Muscle layer of duodenum (tissue), 2 donors: ENCODE results near the gene CHMP4A.
"Not testable (repeated sequence)": the region's sequence is repeated elsewhere in the genome, so short reads cannot be mapped to it uniquely, and the experiment has no call there.

ENCODE experiments used
- H3K27ac ChIP-seq: one replicate; pipeline ENCODE4 v1.7.0; 2013; ENCODE audit warnings: mild to moderate bottlenecking, low read length
- H3K27me3 ChIP-seq: one replicate; pipeline ENCODE4 v1.7.0; 2013; ENCODE audit warnings: low read depth, mild to moderate bottlenecking, control low read depth, low read length
- H3K36me3 ChIP-seq, 2 donors: one replicate each; pipeline ENCODE4 v1.7.0; 2013; ENCODE audit warnings: low read length in 2 of 2, control low read depth in 1 of 2, mild to moderate bottlenecking in 1 of 2; ENCODE audit not compliant: insufficient read depth in 2 of 2, control insufficient read depth in 1 of 2
- H3K4me1 ChIP-seq, 2 donors: one replicate each; pipeline ENCODE4 v1.7.0; 2013; ENCODE audit warnings: low read length in 2 of 2, mild to moderate bottlenecking in 2 of 2, control low read depth in 1 of 2, moderate library complexity in 1 of 2; ENCODE audit not compliant: insufficient read depth in 2 of 2, control insufficient read depth in 1 of 2
- H3K4me3 ChIP-seq, 2 donors: one replicate each; pipeline ENCODE4 v1.7.0; 2013; ENCODE audit warnings: low read length in 2 of 2, low read depth in 1 of 2, mild to moderate bottlenecking in 1 of 2
- H3K9me3 ChIP-seq, 2 donors: one replicate each; pipeline ENCODE4 v1.7.0; 2013; ENCODE audit warnings: low read length in 2 of 2, control low read depth in 1 of 2, mild to moderate bottlenecking in 1 of 2; ENCODE audit not compliant: control insufficient read depth in 1 of 2
- donor health status: healthy.

The CHMP4A gene

DNA sequence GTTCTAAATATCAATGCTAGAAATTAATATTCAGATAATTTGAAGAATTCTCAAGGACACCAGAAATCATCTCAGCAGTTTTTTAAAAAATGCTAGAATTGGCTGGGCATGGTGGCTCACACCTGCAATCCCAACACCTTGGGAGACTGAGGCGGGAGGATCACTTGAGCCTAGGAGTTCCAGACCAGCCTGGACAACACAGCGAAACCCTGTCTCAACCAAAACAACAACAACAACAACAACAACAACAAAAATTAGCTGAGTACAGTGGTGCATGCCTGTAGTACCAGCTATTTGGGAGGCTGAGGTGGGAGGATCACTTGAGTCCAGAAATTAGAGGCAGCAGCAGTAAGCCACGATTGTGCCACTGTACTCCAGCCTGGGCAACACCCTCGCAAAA is 5.8 kb upstream of the CHMP4A start:
- Histone ChIP-seq H3K27me3 (no peaks in the 10 kb centered on the region), H3K36me3 (peaks cover 3 to 4% of the 10 kb centered on the region in 2 donors), H3K4me1 (peaks cover under 1 to 11% of the 10 kb centered on the region in 2 donors), H3K9me3 (no peaks in the 10 kb centered on the region), H3K4me3 (no peak overlapping the region), H3K27ac (no peak overlapping the region)

DNA sequence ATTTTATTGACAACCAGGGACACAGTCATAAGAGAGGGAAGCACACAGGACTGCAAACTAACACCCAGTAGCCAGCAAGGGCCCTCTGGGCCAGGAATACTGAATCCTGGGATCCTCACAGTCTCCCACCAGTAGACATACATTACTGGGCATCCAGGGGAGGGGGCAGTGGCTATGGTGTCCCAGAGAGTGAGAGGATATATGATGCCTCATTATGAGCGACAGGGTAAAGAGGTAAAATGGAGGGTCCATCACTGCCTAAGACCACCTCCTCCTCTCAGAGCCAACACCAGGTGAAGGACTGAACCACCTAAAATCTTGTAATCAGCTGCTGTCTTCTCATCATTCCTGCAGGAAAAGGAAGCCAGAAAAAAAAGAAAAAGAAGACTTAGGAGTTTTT is 3.6 kb upstream of the CHMP4A start:
- H3K4me1 ChIP-seq: peaks cover 7 to 19% of the 10 kb centered on the region in 2 donors
- H3K9me3 ChIP-seq, H3K27me3 ChIP-seq, H3K27ac ChIP-seq, H3K36me3 ChIP-seq, H3K4me3 ChIP-seq: not testable (repeated sequence)

DNA sequence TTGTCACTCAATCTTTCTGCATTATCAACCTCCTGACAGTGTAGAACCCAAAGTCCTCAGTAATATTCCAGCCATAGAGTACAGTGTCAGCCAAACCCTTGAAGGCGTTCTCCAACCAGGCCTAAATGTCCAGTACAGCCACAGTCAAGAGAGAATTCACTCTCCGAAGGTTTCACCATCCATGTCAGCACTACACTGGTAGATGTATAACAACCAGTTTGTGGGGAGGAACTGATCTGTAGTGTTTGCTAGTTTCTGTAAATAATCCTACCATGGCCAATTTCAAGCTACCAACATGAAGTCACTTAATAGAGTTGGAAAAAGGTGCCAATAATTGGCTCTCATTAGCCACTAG is 3.0 kb upstream of the CHMP4A start:
- H3K9me3 ChIP-seq: no peaks in the 10 kb centered on the region
- H3K4me3 ChIP-seq: peak overlapping the region in 1 of 2 donors; percentile 94
- H3K27ac ChIP-seq: no peak overlapping the region

DNA sequence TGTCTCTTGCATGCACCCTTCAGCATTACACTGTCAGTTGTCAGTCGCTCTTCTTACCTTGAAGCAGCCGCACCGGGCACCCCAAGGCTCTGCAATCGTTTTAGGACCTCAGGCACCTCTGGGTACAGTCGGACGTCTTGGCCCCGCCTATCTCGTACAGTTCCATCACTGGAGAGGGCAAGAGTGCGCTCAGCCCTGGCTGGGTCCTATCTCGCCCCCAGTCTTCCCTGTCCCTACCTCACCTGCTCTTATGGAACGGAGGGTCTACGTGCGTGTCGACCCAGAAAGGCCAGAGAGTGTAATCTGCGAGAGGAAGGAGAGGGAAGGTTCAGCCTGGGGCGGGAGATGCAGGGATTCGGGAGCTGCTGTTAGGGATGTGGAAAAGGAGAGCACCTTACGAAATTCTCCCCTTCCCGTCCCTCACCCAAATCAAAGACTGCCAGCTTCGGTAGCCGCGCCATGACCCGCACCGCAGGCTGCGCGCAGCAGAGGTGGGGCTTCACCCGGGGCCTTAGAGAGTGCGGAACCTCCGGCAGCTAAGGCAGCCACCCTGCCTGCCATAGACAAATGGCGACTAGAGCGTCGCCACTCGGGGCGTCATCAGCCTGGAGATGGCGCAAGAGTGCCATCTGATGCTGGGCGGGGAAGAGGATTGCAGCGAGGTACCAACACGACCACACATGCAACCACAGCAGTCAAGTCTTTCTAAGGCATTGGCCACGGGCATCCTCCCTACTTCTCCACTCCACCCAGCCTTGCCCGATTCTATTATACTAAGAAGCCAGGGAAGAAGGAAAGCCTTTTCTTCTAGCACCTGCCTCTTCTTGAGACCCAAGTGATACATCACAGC is 2.4 kb upstream of the CHMP4A start, which contains the start of gene MDP1:
Gene MDP1 (minus strand): TSS at position 572 of the 850 bp plus-strand sequence. CDS start 111 bp downstream, at position 461.
- Histone ChIP-seq H3K27ac (peak within 1 kb of the TSS; percentile 97), H3K9me3 (no peaks in the 10 kb centered on the region), H3K4me1 (peaks cover 7 to 26% of the 10 kb centered on the region in 2 donors), H3K27me3 (no peaks in the 10 kb centered on the region), H3K36me3 (peaks cover 8 to 10% of the 10 kb centered on the region in 2 donors), H3K4me3 (peak within 1 kb of the TSS; percentile 77 to 94)

More for the DNA sequence above, 3.0 kb upstream of the CHMP4A start:
- H3K36me3 ChIP-seq: peaks cover 7 to 8% of the 10 kb centered on the region in 2 donors
- no peaks in the 10 kb centered on the region for H3K27me3 ChIP-seq
- H3K4me1 ChIP-seq: peaks cover 7 to 24% of the 10 kb centered on the region in 2 donors

DNA sequence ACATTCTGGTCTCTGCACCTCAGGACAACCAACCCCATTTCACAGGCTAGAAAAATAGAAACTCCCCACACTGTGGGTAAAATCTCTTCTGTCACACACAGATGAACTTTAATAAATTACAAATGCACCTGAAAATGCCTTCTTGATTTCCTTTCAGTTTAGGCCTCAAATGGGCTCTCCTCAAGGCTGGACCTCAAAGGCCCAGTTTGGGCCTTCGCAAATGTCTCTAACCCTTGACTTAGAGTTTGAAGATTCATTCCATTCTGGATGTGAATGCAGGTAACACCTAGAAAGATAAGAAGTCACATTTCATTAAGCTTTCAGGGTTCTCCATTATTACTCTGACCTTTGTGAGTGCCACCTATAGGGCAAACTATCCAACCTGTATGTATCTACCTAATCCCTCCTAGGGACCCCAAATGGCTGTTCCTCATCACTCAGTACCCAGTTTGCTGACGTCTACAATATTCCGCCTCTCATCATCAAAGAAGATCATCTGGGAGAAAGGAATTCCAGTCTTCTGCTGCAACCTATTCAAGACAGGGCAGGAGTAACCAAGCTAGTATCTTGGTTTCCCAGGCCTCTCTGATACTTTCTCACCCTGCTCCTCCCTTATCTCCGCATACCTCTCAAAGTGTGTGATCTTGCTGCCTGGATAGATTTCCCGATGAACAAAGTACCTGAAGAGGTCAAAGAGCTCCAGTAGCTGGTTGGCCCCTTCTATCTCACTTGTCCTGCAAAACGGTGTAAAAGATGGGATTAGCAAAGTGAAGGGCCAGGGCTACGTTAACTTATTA is 776 bp upstream of the CHMP4A start:
- H3K9me3 ChIP-seq: no peaks in the 10 kb centered on the region
- no peaks in the 10 kb centered on the region for H3K27me3 ChIP-seq
- peak overlapping the region; percentile 69 to 71 for H3K4me3 ChIP-seq
- H3K36me3 ChIP-seq: peaks cover 23 to 27% of the 10 kb centered on the region in 2 donors
- H3K4me1 ChIP-seq: peaks cover 7 to 26% of the 10 kb centered on the region in 2 donors
- peak overlapping the region; percentile 97 for H3K27ac ChIP-seq

DNA sequence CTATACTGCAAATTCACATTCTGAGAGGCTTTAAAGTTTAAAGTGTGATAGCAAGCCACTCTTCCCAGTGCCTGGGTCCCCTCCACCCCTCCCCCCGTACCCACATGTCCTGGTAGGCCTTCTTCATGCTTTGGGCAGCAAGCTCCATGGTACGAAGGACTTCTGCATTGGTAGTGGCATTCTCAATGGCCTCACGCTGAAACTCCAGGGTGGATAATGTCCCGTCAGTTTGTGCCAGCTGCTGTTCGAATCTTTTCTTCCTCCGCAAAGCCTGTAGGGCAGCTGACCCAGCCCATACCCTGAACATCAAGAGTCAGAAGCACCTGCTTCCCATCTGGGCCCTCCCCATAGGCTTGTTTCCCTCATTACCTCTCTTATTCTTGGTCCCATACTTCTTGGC is 2.0 kb downstream of the CHMP4A start:
- no peaks in the 10 kb centered on the region for H3K9me3 ChIP-seq
- H3K4me1 ChIP-seq: peaks cover 11 to 26% of the 10 kb centered on the region in 2 donors
- no peaks in the 10 kb centered on the region for H3K27me3 ChIP-seq
- no peak overlapping the region for H3K4me3 ChIP-seq
- peaks cover 40 to 42% of the 10 kb centered on the region in 2 donors for H3K36me3 ChIP-seq
- no peak overlapping the region for H3K27ac ChIP-seq

DNA sequence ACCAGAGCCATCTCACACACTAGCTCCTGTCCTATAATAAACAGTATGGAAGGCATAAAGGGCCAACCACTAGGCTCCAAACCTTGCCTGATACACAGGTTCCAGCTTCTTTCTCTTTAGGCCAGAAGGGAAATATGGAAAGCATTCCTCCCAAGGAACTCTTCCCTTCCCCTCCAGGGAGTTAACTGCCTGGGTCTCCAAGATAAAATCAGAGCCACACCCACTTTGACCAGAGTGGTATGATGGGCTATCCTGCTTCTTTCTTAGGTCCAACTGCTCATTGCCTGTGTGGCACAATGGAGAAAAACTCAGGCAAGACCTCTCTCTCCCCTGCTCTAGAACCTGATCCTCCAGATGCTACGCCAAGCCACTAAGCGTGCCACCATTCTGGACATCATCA is 5.7 kb downstream of the CHMP4A start:
- Histone ChIP-seq H3K27ac (no peak overlapping the region), H3K4me3 (no peak overlapping the region), H3K9me3 (no peaks in the 10 kb centered on the region), H3K27me3 (no peaks in the 10 kb centered on the region), H3K36me3 (peaks cover 49 to 54% of the 10 kb centered on the region in 2 donors), H3K4me1 (peaks cover 4 to 9% of the 10 kb centered on the region in 2 donors)

DNA sequence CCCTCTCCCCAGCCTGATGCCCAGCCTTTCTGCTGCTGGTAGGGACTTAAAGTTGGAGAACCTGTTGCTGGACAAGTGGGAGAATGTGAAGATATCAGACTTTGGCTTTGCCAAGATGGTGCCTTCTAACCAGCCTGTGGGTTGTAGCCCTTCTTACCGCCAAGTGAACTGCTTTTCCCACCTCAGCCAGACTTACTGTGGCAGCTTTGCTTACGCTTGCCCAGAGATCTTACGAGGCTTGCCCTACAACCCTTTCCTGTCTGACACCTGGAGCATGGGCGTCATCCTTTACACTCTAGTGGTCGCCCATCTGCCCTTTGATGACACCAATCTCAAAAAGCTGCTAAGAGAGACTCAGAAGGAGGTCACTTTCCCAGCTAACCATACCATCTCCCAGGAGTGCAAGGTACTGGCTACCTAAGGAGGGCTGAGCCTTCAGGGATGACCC is 6.2 kb downstream of the CHMP4A start:
- Histone ChIP-seq H3K36me3 (peaks cover 49 to 54% of the 10 kb centered on the region in 2 donors), H3K4me3 (no peak overlapping the region), H3K27ac (no peak overlapping the region), H3K4me1 (peaks cover 4 to 9% of the 10 kb centered on the region in 2 donors), H3K27me3 (no peaks in the 10 kb centered on the region), H3K9me3 (no peaks in the 10 kb centered on the region)

DNA sequence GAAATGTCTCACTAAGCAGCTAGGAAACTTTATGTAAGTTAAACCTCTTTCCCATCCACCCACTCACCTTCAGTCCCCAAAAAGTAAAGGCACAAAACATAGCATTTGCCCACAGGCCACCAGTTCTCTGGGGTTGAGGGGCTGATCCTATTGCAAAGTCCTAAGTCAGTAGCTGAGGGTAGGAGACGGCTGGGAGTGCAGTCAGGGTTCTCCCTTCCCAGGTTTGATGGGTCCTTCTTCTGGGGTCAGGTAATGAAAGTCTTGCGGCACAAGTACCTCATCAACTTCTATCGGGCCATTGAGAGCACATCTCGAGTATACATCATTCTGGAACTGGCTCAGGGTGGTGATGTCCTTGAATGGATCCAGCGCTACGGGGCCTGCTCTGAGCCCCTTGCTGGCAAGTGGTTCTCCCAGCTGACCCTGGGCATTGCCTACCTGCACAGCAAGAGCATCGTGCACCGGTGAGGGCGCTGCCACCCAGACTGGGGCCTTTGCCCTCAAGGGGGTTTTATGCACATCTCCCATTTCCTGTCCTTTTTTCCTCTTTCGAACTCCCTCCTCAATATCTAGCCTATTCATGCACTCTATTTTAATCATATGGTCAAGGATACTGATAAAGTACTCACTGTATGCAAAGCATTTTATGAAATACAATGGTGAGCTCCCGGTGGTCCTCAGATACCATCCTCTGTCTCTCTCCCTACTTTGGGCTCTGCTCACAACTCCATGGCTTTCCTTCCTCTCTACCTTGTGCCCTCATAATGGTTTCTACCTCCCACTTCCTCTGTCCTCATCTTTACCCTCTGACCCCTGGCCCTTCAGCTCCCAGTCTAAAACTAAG is 6.8 kb downstream of the CHMP4A start:
- H3K36me3 ChIP-seq: peaks cover 52% of the 10 kb centered on the region in 2 donors
- H3K27me3 ChIP-seq: no peaks in the 10 kb centered on the region
- no peaks in the 10 kb centered on the region for H3K9me3 ChIP-seq
- peaks cover 4% of the 10 kb centered on the region in 2 donors for H3K4me1 ChIP-seq
- H3K27ac ChIP-seq: no peak overlapping the region
- no peak overlapping the region for H3K4me3 ChIP-seq

DNA sequence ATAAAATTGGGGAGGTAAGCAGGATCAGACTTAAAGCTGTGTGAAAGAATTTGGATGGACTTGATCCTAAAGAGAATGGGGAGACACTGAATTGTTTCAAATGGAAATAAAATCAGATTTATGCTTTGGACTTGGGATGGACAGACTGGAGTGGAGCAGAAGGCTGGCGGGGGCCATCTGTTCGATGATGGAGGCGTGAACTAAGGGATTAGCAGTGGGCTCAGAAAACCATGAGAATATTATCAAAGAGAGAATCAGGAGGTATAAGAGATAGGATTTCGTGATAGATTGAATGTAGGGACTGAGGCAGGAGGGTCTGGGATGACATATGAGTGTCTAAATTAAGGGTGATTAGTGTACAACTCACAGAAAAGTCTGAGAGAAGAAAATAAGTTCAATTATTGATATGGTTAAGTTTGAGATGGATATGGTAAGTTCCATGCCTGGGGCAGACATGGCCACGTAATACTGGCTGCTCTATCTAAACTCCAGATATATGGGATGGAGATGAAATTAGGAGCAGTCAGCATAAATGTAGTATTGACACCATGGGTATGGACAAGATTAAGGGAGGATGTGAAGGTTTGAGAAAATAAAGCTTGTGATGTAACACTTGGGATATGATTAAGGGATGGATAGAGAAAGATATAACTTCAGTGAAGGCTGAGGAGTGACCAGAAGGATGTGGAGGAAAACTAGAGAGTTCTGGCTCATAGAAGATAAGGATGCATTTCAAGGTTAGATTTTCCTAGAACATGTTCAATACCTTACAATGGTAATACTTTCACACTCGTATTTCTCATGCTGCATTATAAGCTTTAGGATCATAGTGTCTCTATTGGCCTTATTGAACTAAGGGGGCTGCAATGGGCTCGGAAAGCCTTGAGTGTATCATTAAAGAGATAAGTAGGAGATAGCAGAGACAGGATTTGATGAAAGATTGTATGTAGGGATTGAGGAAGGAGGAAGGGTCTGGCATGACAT is 8.8 kb downstream of the CHMP4A start:
- no peak overlapping the region for H3K4me3 ChIP-seq
- no peaks in the 10 kb centered on the region for H3K27me3 ChIP-seq
- H3K9me3 ChIP-seq: no peaks in the 10 kb centered on the region
- H3K36me3 ChIP-seq: peaks cover 35 to 44% of the 10 kb centered on the region in 2 donors
- H3K27ac ChIP-seq: no peak overlapping the region
- H3K4me1 ChIP-seq: peaks cover 0 to 4% of the 10 kb centered on the region in 2 donors
